ENCODE data around the gene MAPK1. TPM values are rescaled to one million over a fixed set of nuclear protein-coding genes. Genes with fewer than 3 reads are reported as not detected.
"Not testable (repeated sequence)": the region's sequence is repeated elsewhere in the genome, so short reads cannot be mapped to it uniquely, and the experiment has no call there.

MAPK1 gene
- total RNA-seq, 1 donor from 2014 or later: 75.2 TPM

DNA sequence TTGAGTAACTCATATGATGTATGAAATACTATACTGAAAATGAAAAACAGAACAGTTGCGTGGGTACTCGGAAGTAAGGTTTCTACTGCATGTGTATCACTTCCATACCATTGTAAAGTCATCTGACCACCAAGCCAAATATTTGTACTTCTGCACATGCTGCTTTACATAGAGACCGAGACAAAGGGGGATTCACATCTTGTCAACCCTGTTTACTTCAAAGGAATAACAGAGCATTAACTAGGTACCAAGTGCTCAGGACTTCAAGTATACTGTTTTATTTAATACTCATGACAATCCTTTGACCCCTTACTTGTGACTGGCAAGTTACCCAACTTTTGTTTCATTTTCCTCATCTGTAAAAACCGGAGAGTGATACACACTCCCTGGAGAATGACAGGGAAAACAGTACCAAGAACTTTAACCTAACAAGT, 9.9 kb downstream of the MAPK1 start:
- ATAC-seq (ENCODE audit: poor library complexity) (no peak), DNase-seq (no peak)
- intact Hi-C loops (cut with DNase I): no loop called here

DNA sequence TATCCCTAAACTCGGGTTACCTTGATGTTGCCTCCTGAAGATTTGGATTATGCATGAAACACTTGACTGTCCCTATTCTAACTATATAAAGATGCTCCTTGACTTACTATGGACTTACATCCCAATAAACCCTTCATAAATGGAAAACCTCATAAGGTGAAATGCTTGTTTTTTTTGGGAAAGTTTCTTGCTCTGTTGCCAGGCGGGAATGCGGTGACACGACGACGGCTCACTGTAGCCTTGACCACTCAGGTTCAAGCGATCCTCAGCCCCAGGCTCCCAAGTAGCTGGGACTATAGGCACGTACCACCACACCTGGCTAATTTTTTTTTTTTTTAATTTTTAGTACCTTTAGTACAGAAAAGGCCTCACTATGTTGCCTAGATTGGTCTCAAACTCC, 10.6 kb downstream of the MAPK1 start:
- DNase-seq (no peak), ATAC-seq (ENCODE audit: poor library complexity) (no peak)
- intact Hi-C loops (cut with DNase I): no loop called here

DNA sequence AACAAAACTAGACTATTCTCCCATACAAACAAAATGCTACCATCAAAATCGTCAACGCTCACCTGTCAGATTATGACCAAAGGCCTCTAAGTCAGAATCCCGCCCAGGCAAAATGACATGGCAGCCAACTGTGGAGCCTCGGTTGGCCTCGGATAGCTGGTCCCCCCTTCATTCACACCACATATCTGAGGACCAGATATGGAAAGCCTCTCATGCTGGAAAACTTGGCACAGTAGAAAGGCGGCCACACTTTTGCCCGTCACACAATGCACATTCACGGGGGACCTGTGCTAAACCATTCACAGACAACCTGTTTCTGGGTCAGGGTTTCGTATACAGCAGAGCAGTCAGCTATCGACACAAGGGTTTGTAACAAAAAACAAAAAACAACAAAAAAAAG, 11.2 kb downstream of the MAPK1 start:
- ATAC-seq (ENCODE audit: poor library complexity) (no peak), DNase-seq (no peak)
- intact Hi-C loops (cut with DNase I): no loop called here

DNA sequence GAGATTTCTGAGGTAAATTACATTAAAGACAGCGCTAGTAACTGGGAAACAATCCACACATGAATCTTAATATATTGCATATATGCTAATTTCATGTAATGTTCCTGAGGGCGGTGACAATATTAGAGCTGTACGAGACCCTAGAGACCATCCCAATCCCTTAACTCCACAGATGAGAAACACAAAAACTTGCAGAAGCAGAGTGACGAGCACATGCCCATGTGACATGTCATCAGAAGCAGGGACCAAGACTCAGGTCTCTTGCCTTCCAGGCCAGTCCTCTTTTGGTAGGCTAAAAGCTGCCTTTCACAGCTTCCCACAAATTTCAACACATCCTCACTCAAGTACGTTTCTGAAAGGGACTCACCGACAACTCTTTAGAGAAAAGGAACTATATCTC, 11.8 kb downstream of the MAPK1 start:
- intact Hi-C loops (cut with DNase I): no loop called here
- ATAC-seq (ENCODE audit: poor library complexity): no peak
- no peak for DNase-seq

DNA sequence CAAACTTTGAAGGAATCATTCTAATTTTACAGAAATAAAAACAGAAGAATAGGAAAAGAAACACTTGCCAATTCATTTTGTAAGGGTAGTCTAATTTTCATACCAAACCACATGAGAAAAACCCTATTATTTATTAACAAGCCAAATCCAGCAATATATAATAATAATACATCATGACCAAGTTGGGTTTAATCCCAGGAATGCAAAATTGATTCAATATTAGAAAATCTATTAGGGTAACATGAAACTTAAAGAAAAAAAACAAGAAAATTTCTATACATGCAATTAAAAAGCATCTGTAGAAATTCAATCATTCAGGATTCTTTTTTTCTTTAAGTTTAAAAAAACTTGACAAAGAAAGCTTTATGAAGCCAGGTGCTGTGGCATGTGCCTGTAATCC, 16.8 kb downstream of the MAPK1 start:
- ATAC-seq (ENCODE audit: poor library complexity) (no peak), DNase-seq (no peak)
- intact Hi-C loops (cut with DNase I): no loop called here

DNA sequence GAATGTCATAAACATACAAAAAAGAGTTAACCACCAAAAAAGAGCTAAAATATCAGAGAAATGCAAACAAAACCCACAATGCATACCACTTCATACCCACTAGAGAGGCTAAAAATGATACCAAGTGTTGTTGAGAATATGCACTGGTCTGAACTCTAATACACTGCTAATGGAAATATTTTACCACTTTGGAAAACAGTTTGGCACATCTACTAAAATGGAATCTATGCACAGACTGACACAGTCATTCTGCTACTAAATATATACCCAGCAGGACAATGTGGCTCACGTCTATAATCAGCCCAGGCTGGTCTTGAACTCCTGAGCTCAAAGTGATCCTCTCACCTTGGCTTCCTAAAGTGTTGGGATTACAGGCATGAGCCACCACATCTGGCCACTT, 18.0 kb downstream of the MAPK1 start:
- intact Hi-C loops (cut with DNase I): no loop called here
- ATAC-seq (ENCODE audit: poor library complexity): peak; percentile 74
- DNase-seq: no peak

DNA sequence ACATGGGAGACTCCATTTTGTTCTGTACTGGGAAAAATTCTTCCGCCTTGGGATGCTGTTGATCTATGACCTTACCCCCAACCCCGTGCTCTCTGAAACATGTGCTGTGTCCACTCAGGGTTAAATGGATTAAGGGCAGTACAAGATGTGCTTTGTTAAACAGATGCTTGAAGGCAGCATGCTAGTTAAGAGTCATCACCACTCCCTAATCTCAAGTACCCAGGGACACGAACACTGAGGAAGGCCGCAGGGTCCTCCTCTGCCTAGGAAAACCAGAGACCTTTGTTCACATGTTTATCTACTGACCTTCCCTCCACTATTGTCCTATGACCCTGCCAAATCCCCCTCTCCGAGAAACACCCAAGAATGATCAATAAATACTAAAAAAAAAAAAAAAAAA, 19.4 kb downstream of the MAPK1 start:
- DNase-seq; ATAC-seq (ENCODE audit: poor library complexity); intact Hi-C loops (cut with DNase I): not testable (repeated sequence)

DNA sequence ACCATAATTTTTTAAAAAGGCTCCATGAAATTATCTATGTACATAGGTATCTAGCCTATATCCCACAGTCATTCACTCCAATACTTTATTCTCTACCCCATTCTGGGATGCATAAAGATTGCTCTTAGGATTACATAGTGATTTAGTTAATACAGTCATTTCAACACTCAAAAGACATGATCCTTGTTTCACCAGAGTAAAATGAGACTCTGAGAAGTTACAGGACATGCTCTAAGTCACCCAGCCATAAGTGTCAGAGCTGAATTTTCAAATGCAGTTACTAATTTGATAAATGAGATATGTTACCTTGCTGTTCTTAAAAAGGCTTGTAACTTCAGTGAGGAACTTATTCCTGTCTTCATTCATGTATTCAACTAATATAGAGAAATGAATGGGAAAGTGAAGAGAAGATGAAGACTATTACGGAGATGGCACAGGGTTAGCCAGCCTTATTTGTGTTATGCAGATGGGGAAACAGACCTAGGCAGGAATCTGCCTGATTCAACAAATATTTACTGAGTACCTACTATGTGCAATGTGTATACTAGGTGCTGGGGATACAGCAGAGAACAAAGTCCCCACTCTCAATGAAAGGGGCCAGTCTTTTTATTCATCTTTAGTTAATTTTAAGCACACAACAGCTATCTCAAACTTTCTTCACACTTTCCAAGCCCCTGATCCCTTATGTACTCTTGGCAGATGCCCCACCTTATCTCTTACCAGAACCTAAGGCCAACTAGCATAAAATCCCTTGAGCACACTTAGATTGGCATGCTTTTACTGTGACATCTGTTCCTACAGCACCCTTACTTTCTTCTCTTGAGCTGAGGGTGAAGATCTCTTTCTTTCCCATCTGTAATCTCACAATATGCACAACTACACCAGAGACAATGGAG, 21.6 kb downstream of the MAPK1 start:
- ATAC-seq (ENCODE audit: poor library complexity): peak; percentile 14
- intact Hi-C loops (cut with DNase I): no loop called here
- no peak for DNase-seq

DNA sequence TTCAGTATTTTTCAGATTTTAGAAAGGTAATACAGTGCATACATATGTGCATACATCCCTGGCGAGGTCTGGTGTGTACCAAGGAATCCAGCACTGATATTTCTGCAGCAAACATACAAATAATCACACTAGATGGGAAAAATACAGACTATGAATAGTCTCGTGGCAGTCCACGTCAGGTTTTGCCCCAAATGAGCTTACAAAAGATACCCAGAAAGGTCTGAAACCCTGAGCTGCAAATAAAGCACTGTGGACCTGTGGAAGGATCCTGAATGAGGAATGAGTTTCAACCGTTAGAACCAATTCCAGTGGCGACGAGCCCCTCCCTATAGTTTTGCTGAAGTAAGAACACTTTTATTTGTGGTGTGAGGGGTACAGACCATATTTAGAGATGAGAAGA, 24.5 kb downstream of the MAPK1 start:
- ATAC-seq (ENCODE audit: poor library complexity) (no peak), DNase-seq (no peak)
- intact Hi-C loops (cut with DNase I): no loop called here

DNA sequence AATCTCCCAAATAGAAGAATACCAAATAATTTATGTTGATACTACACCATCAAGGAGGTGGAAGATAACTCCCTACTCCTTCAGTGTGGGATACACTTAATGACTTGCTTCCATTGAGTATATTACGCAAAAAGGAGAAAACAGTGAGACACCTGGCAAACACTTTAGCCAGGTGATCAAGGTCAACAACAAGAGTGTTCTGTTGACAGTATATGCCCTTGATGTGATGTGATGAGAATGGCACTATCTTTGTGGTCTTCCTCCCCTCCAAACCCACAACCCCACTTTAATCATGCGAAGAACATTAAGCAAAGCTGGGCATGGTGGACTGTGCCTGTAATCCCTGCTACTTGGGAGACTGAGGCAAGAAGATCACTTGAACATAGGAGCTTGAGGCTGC, 26.0 kb downstream of the MAPK1 start:
- ATAC-seq (ENCODE audit: poor library complexity): no peak
- intact Hi-C loops (cut with DNase I): no loop called here
- no peak for DNase-seq

DNA sequence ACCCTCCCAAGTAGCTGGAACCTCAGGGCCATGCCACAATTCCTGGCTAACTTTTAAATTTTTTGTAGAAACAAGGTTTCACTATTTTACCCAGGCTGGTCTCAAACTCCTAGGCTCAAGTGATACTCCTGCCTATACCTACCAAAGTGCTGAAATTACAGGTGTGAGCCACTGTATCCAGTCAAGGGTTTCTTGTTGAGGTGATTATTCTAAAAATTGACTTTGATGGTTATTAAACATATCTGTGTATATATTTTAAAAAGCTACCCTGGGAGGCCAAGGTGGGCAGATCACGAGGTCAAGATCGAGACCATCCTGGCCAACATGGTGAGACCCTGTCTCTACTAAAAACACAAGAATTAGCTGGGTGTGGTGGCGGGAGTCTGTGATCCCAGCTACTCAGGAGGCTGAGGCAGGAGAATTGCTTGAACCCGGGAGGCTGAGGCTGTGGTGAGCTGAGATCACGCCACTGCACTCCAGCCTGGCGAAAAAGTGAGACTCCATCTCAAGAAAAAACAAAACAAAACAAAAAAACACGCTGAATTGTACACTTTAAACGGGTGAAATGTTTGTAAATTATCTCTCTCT, 27.1 kb downstream of the MAPK1 start:
- DNase-seq (no peak), ATAC-seq (ENCODE audit: poor library complexity) (no peak)
- intact Hi-C loops (cut with DNase I): no loop called here

DNA sequence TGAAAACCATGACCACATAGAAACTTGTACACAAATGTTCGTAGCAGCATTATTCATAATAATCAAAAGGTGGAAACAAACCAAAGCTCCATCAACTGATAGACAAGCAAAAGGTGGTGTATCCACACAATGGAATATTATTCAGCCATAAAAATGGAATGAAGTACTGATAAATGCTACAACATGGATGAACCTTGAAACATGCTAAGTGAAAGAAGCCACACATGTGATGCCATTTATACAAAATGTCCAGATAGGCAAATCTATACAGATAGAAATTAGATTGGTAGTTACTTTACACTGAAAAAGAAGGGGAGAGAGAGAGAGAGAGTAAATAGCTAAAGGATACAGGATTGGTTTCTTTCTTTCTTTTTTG, 27.7 kb downstream of the MAPK1 start:
- DNase-seq: no peak
- no peak for ATAC-seq (ENCODE audit: poor library complexity)
- intact Hi-C loops (cut with DNase I): no loop called here

DNA sequence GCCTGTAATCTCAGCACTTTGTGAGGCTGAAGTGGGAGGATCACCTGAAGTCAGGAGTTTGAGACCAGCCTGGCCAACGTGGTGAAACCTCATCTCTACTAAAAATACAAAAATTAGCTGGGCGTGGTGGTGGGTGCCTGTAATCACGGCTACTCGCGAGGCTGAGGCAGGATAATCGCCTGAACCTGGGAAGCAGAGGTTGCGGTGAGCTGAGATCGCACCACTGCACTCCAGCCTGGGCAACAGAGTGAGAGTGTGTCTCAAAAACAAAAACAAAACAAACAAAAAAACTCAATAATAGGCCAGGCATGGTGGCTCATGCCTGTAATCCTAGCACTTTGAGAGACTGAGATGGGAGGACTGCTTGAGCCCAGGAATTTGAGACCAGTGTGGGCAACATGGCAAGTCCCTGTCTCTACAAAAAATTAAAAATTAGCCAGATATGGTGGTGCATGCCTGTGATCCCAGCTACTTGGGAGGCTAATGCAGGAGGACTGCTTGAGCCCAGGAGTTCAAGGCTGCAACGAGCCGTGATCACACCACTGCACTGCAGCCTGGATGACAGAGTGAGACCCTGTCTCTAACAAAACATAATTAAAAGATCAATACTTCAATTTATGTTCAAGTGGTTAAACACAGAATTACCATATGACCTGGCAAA, 28.2 kb downstream of the MAPK1 start:
- DNase-seq; ATAC-seq (ENCODE audit: poor library complexity); intact Hi-C loops (cut with DNase I): not testable (repeated sequence)

DNA sequence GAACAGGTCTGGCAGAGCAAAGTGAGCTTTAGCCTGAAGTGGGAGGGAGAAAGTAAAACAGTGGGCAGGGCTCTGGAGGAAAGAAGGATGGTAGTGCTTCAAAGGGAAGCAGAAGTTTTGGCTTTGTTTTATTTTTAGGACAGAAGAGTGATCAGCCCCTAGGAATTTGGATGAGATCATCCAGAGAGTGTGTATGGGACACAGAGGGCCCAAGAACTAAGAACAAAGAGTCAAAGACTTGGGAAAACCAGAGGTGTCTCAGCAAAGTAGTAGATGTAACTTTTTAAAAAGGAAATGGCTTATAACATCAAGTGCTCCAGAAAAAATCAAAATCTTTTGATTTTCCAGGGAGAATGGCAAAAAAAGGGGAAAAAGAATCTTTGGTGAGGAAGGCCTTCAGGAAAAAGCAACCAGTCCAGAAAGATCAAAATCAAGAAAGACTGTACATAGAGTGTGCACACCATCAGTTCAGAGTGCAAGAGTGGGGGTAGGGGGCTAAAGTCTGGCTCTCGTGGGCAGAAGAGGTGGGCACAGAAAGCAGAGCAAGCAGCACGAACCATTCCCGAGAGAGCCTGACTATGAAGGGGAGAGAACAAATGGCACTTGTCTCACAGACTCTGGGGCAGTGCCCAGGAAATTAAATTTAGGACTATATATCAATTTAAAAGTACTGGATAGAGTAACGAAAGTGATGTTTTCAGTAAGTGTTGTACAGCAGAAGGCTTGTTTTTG, 30.0 kb downstream of the MAPK1 start:
- intact Hi-C loops (cut with DNase I): no loop called here
- DNase-seq: no peak

DNA sequence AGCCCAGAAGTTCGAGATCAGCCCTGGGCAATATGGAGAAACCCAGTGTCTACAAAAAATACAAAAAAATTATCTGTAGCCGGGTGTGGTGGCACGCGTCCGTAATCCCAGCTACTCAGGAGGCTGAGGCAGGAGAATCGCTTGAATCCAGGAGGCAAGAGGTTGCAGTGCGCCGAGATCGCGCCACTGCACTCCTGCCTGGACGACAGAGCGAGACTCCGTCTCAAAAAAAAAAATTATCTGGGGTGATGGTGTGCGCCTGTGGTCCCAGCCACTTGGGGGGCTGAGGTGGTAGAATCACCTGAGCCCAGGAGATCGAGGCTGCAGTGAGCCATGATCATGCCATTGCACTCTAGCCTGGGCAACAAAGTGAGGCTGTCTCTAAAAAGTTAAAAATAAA, 31.0 kb downstream of the MAPK1 start:
- intact Hi-C loops (cut with DNase I); DNase-seq; ATAC-seq (ENCODE audit: poor library complexity): not testable (repeated sequence)

More for the DNA sequence above, 30.0 kb downstream of the MAPK1 start:
- ATAC-seq (ENCODE audit: poor library complexity): peak; percentile 91

DNA sequence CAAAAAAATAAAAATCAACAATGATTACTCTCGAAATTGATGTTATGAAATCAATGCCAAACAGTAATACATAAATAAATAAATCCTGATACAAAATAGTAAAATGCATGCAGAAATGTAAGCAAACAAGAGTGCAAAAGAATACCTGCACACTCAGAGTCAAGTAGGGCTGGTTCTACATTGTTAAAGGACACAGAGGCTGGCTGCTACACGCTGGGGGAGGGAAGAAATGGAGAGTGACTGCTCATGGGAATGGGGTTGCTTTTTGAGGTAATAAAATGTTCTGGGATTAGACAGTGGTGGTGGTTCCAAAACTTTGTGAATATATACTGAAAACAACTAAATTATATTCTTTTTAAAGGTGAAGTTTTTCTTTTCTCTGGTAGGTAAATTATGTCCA, 32.1 kb downstream of the MAPK1 start:
- DNase-seq (no peak), ATAC-seq (ENCODE audit: poor library complexity) (no peak)
- intact Hi-C loops (cut with DNase I): no loop called here

DNA sequence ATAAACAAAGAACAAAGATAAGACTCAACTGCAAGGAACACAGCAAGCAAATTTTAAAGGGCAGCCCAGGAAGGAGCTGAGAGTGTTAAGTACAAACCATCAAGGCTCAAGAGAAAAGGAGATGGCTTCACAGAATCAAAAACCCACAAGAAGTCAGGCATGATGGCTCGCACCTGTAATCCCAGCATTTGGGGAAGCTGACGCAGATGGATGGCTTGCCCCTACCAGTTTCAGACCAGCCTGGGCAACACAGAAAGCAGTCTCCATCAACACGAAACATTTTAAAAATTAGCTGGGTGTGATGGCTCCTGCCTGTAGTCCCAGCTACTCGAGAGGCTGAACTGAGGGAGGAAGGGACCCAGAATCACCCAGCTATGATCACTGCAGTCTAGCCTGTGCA, 32.6 kb downstream of the MAPK1 start:
- intact Hi-C loops (cut with DNase I): no loop called here
- DNase-seq (no peak), ATAC-seq (ENCODE audit: poor library complexity) (no peak)

DNA sequence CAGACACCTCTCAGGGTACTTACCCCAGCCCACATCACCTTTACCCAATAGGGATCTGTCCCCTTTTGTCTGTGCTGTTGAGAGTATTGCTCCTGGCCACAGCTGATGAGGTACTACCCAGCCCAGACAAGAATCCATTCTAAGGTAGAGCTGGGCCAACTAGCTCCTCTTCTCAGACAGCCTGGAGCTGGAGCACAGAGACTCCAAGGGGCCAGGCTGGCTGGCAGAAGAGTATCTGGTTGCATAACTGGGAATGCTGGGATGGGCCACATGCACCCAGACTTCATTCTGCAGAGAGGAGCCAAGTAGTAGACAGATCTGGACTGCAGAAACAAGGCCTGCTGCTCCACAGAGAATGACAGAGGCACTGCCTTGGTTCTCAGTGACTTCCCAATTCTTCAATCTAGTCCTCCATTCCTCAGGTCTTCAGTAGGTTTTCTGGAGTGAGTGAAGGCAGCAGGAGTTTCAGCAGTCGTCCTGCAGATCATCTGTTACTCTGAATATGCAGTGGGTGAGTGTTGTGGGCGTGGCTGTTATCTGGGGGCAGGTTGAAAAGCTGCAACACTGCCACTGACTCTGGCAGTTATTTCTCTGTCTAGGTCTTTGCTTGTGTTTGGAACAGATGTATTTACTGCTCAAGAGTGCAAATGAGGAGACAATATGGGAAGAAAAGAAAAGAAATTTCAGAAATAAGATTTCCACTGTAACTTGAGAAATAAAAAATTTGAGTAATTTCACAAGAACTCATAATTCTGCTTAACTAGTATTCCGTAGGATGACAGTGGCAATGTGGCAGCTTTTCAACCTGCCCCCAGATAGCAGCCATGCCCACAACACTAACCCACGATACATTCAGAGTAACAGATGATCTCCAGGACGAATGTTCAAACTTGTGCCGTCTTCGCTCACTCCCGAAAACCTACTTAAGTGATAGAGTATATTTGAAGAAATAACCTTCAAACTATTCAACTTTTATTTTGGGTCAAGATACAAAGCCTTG, 34.9 kb downstream of the MAPK1 start:
- ATAC-seq (ENCODE audit: poor library complexity) (peak; percentile 62), DNase-seq (no peak)
- intact Hi-C loops (cut with DNase I): no loop called here

Measured in Right ventricle myocardium superior (tissue), 1 donor.